ENCODE data around the gene PRICKLE4.

- TF ChIP-seq EZH2 (IDR thresholded peaks at IDR 0.05; ENCODE audit: borderline replicate concordance) = no peak
- TF ChIP-seq, protein P1, sequence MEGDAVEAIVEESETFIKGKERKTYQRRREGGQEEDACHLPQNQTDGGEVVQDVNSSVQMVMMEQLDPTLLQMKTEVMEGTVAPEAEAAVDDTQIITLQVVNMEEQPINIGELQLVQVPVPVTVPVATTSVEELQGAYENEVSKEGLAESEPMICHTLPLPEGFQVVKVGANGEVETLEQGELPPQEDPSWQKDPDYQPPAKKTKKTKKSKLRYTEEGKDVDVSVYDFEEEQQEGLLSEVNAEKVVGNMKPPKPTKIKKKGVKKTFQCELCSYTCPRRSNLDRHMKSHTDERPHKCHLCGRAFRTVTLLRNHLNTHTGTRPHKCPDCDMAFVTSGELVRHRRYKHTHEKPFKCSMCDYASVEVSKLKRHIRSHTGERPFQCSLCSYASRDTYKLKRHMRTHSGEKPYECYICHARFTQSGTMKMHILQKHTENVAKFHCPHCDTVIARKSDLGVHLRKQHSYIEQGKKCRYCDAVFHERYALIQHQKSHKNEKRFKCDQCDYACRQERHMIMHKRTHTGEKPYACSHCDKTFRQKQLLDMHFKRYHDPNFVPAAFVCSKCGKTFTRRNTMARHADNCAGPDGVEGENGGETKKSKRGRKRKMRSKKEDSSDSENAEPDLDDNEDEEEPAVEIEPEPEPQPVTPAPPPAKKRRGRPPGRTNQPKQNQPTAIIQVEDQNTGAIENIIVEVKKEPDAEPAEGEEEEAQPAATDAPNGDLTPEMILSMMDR (IDR thresholded peaks at IDR 0.05; ENCODE audit: poor library complexity) = no peak
- no peak for TF ChIP-seq EZH2phosphoT487 (IDR thresholded peaks at IDR 0.05; ENCODE audit: low read depth, severe bottlenecking, unreplicated experiment)
Observed at GRCh38 chr6:41813956-41814355, 33.4 kb downstream of the PRICKLE4 start.
